ENCODE measurements around the gene PELI2. TPM values are rescaled to one million over a fixed set of nuclear protein-coding genes. Genes with fewer than 3 reads are reported as not detected.

PELI2 gene
- total RNA-seq, 1 donor from 2014 or later: 8.7 TPM

- Mint-ChIP-seq H3K4me1 (ENCODE audit: low read depth) (no peaks in the 10 kb centered on the region), H3K4me3 (ENCODE audit: unreplicated experiment) (no peak overlapping the region), H3K36me3 (ENCODE audit: low read depth) (no peaks in the 10 kb centered on the region), H3K27ac (ENCODE audit: unreplicated experiment) (no peak overlapping the region), H3K9me3 (ENCODE audit: low read depth) (peaks cover 6% of the 10 kb centered on the region), H3K27me3 (ENCODE audit: low read depth) (no peaks in the 10 kb centered on the region)
- DNase-seq (ENCODE audit: low spot score): no peak
- TF ChIP-seq, protein P1, sequence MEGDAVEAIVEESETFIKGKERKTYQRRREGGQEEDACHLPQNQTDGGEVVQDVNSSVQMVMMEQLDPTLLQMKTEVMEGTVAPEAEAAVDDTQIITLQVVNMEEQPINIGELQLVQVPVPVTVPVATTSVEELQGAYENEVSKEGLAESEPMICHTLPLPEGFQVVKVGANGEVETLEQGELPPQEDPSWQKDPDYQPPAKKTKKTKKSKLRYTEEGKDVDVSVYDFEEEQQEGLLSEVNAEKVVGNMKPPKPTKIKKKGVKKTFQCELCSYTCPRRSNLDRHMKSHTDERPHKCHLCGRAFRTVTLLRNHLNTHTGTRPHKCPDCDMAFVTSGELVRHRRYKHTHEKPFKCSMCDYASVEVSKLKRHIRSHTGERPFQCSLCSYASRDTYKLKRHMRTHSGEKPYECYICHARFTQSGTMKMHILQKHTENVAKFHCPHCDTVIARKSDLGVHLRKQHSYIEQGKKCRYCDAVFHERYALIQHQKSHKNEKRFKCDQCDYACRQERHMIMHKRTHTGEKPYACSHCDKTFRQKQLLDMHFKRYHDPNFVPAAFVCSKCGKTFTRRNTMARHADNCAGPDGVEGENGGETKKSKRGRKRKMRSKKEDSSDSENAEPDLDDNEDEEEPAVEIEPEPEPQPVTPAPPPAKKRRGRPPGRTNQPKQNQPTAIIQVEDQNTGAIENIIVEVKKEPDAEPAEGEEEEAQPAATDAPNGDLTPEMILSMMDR (IDR thresholded peaks at IDR 0.05): no peak
Measured at GRCh38 chr14:56237398-56237797, 119.2 kb downstream of the PELI2 start.

DNA sequence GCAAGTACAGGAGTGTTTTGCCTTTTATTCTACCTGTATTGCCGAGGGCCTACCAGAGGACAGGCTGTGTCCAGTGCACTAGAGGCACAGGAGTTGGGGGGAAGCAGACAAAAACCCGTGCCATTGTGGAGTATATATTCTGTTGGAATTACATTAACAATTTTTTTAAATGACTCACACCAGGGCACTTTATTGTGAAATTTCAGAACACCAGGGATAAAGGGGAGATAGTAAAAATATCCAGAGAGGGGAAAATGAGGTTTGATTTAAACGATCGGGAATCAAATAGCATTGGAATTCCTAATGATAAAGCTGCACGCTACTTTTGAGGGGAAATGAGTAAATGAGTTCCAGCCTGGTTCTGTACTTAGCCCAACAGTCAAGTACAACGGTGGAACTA is 123.2 kb downstream of the PELI2 start:
- no peaks in the 10 kb centered on the region for H3K27me3 Mint-ChIP-seq (ENCODE audit: low read depth)
- H3K36me3 Mint-ChIP-seq (ENCODE audit: low read depth): no peaks in the 10 kb centered on the region
- H3K9me3 Mint-ChIP-seq (ENCODE audit: low read depth): no peaks in the 10 kb centered on the region

GRCh38 chr14:56243110-56243509 is 124.9 kb downstream of the PELI2 start:
- DNase-seq (ENCODE audit: low spot score): no peak
- TF ChIP-seq, protein P1 (IDR thresholded peaks at IDR 0.05): no peak
- Mint-ChIP-seq H3K36me3 (ENCODE audit: low read depth) (no peaks in the 10 kb centered on the region), H3K4me1 (ENCODE audit: low read depth) (peaks cover 13% of the 10 kb centered on the region), H3K27me3 (ENCODE audit: low read depth) (no peaks in the 10 kb centered on the region), H3K9me3 (ENCODE audit: low read depth) (no peaks in the 10 kb centered on the region), H3K4me3 (ENCODE audit: unreplicated experiment) (no peak overlapping the region), H3K27ac (ENCODE audit: unreplicated experiment) (no peak overlapping the region)

More for the DNA sequence above, 123.2 kb downstream of the PELI2 start:
- Mint-ChIP-seq H3K4me1 (ENCODE audit: low read depth) (peaks cover 2% of the 10 kb centered on the region), H3K4me3 (ENCODE audit: unreplicated experiment) (no peak overlapping the region), H3K27ac (ENCODE audit: unreplicated experiment) (no peak overlapping the region)
- no peak for DNase-seq (ENCODE audit: low spot score)
- TF ChIP-seq, protein P1 (IDR thresholded peaks at IDR 0.05): no peak

DNA sequence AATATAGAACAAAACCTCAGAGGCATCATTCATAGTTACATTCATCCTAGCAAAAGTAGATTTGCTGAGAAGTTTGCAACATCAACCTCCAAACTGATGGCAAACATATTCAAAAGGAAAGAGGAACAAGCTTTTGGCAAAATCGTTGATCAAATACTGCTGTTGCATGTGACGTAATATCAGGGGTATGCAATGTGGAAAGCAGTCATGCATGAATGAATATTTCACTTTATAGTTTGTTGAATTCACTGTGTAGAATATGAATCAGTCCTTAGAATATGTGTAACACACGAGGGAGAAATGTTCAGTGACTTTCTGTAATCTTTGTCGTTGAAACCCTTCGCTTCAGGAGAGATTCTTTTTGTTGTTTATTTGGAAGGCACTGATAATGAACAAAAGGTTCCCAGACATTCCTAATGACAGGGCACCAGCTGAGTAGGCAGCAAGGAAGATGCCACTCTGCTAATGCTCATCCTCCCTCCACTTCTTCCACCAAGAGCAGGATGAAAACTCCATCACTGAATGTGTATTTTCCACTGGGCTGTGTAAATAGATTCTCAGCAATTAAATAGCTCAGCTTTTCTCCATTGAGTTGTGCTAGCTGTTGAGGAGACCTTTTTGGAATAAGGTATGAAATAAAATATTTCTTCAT is 126.1 kb downstream of the PELI2 start:
- no peaks in the 10 kb centered on the region for H3K27me3 Mint-ChIP-seq (ENCODE audit: low read depth)
- H3K27ac Mint-ChIP-seq (ENCODE audit: unreplicated experiment): no peak overlapping the region

GRCh38 chr14:56247495-56248200 is 129.4 kb downstream of the PELI2 start:
- no peak overlapping the region for H3K27ac Mint-ChIP-seq (ENCODE audit: unreplicated experiment)
- H3K9me3 Mint-ChIP-seq (ENCODE audit: low read depth): no peaks in the 10 kb centered on the region
- no peak overlapping the region for H3K4me3 Mint-ChIP-seq (ENCODE audit: unreplicated experiment)
- peaks cover 3% of the 10 kb centered on the region for H3K36me3 Mint-ChIP-seq (ENCODE audit: low read depth)
- no peak for DNase-seq (ENCODE audit: low spot score)
- TF ChIP-seq, protein P1 (IDR thresholded peaks at IDR 0.05): peak; percentile 79
- H3K27me3 Mint-ChIP-seq (ENCODE audit: low read depth): no peaks in the 10 kb centered on the region
- peaks cover 18% of the 10 kb centered on the region for H3K4me1 Mint-ChIP-seq (ENCODE audit: low read depth)

More for the DNA sequence above, 126.1 kb downstream of the PELI2 start:
- Mint-ChIP-seq H3K9me3 (ENCODE audit: low read depth) (no peaks in the 10 kb centered on the region), H3K4me3 (ENCODE audit: unreplicated experiment) (no peak overlapping the region), H3K4me1 (ENCODE audit: low read depth) (peaks cover 18% of the 10 kb centered on the region), H3K36me3 (ENCODE audit: low read depth) (no peaks in the 10 kb centered on the region)
- TF ChIP-seq, protein P1 (IDR thresholded peaks at IDR 0.05): no peak
- DNase-seq (ENCODE audit: low spot score): no peak

Measured in chondrocyte (in vitro differentiated cells).